K562 (cell line): ENCODE data around the gene ODC1. TPM values are rescaled to one million over a fixed set of nuclear protein-coding genes. Genes with fewer than 3 reads are reported as not detected.
A peak's percentile ranks its signal among the peaks of the same experiment; 100 is the strongest.

Experiments used
- BHLHE40 ChIP-seq: IDR thresholded peaks from 2 replicates; pipeline ENCODE4 v1.6.1; 2011; ENCODE audit warnings: low read length, improper control_type of control experiment
- DACH1 ChIP-seq: fragments of 450-650 bp; IDR thresholded peaks from 2 replicates; pipeline ENCODE4 v1.6.1; 2018; ENCODE audit not compliant: partially characterized antibody
- DPF2 ChIP-seq: fragments of 450-650 bp; IDR thresholded peaks from 2 replicates; pipeline ENCODE4 v1.6.1; 2016
- GATA2 ChIP-seq: sonication (generic); formaldehyde crosslinking; IDR thresholded peaks from 2 replicates; pipeline ENCODE4 v1.4.0; 2020; ENCODE audit warnings: mild to moderate bottlenecking, missing genetic modification reagents
- PREB ChIP-seq: sonication (generic); formaldehyde crosslinking; IDR thresholded peaks from 2 replicates; pipeline ENCODE4 v1.8.1; 2023; ENCODE audit warnings: mild to moderate bottlenecking, missing genetic modification reagents
- SMARCE1 ChIP-seq: fragments of 450-650 bp; IDR thresholded peaks from 2 replicates; pipeline ENCODE4 v1.7.1; 2016; ENCODE audit warnings: mild to moderate bottlenecking
- ZBTB1 ChIP-seq: sonication (generic); formaldehyde crosslinking; IDR thresholded peaks from 2 replicates; pipeline ENCODE4 v1.8.1; 2023; ENCODE audit warnings: missing genetic modification reagents, low read depth, mild to moderate bottlenecking, borderline replicate concordance
- ZNF140 ChIP-seq: fragments of 250-450 bp; sonication (Bioruptor Pico); IDR thresholded peaks from 2 replicates; pipeline ENCODE4 v1.8.0; 2021; ENCODE audit warnings: moderate library complexity, mild to moderate bottlenecking, inconsistent platforms
- ZNF175 ChIP-seq: fragments of 200-800 bp; sonication (Bioruptor generic); IDR thresholded peaks from 2 replicates; pipeline ENCODE4 v1.6.1; 2016; ENCODE audit warnings: low read depth, mild to moderate bottlenecking, missing genetic modification characterization, missing compliant biosample characterization
- ZNF407 ChIP-seq: fragments of 450-650 bp; IDR thresholded peaks from 2 replicates; pipeline ENCODE4 v1.6.1; 2016; ENCODE audit warnings: low read depth
- ZNF436 ChIP-seq: fragments of 250-450, 450-650 bp; sonication (Bioruptor Pico); formaldehyde crosslinking; IDR thresholded peaks from 2 replicates; pipeline ENCODE4 v1.7.0; 2020; ENCODE audit warnings: mild to moderate bottlenecking
- polyA plus RNA-seq, 8 experiments: library from polyadenylated mRNA; depleted of rRNA in 4 of 8; stranded (reverse) in 5 of 8; unstranded in 3 of 8; fragments of >200 nt; fragmentation: Nextera tagmentation in 2 of 8; fragmentation: Illumina TruSeq in 1 of 8; extraction: Ambion mirVana in 2 of 8; extraction: Trizol in 1 of 8; gene quantifications; 2 replicates each; pipeline versions ENCODE4 v1.2.1 to v1.2.3, GENCODE V29; 2011 to 2014; ENCODE audit warnings: inconsistent platforms in 1 of 8, missing spikeins in 1 of 8
- total RNA-seq, 7 experiments: library from RNA; depleted of rRNA in 6 of 7; stranded (reverse); fragments of >200 nt in 6 of 7; fragmentation: Illumina TruSeq in 2 of 7; extraction: Trizol in 2 of 7; gene quantifications; 2 replicates each; pipeline versions ENCODE4 v1.2.1 to v1.2.3, GENCODE V29; 2011 to 2021; ENCODE audit warnings: low replicate concordance in 1 of 7
- TF ChIP-seq, protein P1 (sequence below), 2 experiments: fragments of 450-650 bp; IDR thresholded peaks; 2 replicates each; pipeline ENCODE4 v1.6.1; 2018; ENCODE audit warnings: mild to moderate bottlenecking in 2 of 2, low read depth in 1 of 2; ENCODE audit not compliant: partially characterized antibody in 2 of 2

The ODC1 gene
- total and polyA plus RNA-seq, 9 of the 15 experiments (the other 6 are each of a cell fraction or from before 2014, with no cell fraction given): 142 to 563 (median 457) TPM

DNA sequence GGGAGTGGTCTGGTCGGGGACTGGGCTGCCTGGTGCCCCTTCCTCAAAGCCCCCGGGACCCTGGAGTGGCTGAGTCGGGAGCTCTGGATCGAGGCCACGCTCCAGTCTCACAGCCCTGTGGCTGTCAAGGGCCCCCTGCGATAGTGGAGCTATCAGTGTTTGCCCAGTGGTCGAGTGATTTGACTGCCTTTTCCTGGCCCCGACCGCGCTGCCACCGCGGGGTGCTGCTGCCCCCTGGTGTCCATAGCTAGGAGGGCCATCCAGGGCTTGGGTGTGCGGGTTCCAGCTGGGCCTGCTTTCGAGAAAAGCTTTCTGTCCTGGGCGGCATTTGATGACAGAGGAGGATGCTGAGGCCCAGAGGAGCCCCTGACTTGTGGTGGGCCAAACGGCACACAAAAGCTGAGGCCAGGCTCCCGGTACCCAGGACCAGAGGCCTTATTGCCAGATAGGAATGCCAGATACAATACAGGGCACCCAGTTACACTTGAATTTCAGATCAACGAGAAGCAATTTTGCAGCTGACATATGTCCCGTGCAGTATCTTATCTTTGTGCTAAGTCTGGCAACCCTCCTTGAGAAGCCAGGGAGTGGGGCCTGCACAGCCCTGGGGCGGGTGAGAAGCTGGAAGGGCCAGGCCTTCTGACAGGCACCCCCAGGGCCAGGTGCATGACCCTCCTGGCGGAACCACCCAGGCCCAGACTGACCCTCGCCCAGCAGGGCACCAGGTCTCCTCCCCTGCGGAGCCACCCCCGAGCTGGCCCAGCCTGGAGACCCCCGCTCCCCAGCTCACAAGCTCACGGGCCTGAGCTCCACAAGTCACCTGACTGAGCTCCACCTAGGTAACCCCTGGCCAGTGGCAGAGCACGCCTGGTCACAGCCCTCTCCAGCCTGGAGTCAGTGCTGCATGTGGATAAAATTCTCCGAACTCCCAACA, 13.0 kb downstream of the ODC1 start (continued):
- no peak for TF ChIP-seq ZNF407
- no peak for TF ChIP-seq SMARCE1
- no peak for TF ChIP-seq ZNF175
- peak; percentile 67 for TF ChIP-seq BHLHE40
- TF ChIP-seq DPF2: peak; percentile 74
- TF ChIP-seq ZBTB1 (CRISPR knock-in tag): peak; percentile 76; the same call in 1 of the 2 replicates
- TF ChIP-seq GATA2 (CRISPR knock-in tag): peak; percentile 76
- peak; percentile 53 for TF ChIP-seq DACH1
- no peak for TF ChIP-seq ZNF436 (CRISPR knock-in tag)
- TF ChIP-seq ZNF140: no peak
- TF ChIP-seq PREB (CRISPR knock-in tag): peak; percentile 81; the same call in 1 of the 2 replicates
- TF ChIP-seq, protein P1, sequence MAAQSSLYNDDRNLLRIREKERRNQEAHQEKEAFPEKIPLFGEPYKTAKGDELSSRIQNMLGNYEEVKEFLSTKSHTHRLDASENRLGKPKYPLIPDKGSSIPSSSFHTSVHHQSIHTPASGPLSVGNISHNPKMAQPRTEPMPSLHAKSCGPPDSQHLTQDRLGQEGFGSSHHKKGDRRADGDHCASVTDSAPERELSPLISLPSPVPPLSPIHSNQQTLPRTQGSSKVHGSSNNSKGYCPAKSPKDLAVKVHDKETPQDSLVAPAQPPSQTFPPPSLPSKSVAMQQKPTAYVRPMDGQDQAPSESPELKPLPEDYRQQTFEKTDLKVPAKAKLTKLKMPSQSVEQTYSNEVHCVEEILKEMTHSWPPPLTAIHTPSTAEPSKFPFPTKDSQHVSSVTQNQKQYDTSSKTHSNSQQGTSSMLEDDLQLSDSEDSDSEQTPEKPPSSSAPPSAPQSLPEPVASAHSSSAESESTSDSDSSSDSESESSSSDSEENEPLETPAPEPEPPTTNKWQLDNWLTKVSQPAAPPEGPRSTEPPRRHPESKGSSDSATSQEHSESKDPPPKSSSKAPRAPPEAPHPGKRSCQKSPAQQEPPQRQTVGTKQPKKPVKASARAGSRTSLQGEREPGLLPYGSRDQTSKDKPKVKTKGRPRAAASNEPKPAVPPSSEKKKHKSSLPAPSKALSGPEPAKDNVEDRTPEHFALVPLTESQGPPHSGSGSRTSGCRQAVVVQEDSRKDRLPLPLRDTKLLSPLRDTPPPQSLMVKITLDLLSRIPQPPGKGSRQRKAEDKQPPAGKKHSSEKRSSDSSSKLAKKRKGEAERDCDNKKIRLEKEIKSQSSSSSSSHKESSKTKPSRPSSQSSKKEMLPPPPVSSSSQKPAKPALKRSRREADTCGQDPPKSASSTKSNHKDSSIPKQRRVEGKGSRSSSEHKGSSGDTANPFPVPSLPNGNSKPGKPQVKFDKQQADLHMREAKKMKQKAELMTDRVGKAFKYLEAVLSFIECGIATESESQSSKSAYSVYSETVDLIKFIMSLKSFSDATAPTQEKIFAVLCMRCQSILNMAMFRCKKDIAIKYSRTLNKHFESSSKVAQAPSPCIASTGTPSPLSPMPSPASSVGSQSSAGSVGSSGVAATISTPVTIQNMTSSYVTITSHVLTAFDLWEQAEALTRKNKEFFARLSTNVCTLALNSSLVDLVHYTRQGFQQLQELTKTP (IDR thresholded peaks at IDR 0.05; ENCODE audit: low read depth in 1 of 2, partially characterized antibody in 2 of 2): no peak
